Tibial nerve (tissue), 4 donors: ENCODE measurements around the gene APOO. TPM values are rescaled to one million over a fixed set of nuclear protein-coding genes. Genes with fewer than 3 reads are reported as not detected.

Source experiments
- DNase-seq, 2 donors: peaks; one replicate each; pipeline ENCODE4 v3.0.0-alpha.2; 2019; ENCODE audit warnings: low spot score in 2 of 2
- H3K27ac ChIP-seq, 4 donors: fragments of 200-600 bp; sonication (generic) in 3 of 4; one replicate each; pipeline ENCODE4 v1.5.1; 2017 to 2019; ENCODE audit warnings: mild to moderate bottlenecking in 1 of 4
- H3K27me3 ChIP-seq, 2 donors: fragments of 200-600 bp; sonication (generic) in 1 of 2; one replicate each; pipeline versions ENCODE4 v1.5.1 to v1.6.0; 2017 to 2019
- H3K36me3 ChIP-seq, 3 donors: fragments of 200-600 bp; sonication (generic); one replicate each; pipeline ENCODE4 v1.5.1; 2018 to 2019
- H3K4me1 ChIP-seq, 4 donors: fragments of 200-600 bp; sonication (generic) in 3 of 4; one replicate each; pipeline ENCODE4 v1.5.1; 2017 to 2019
- H3K4me3 ChIP-seq, 4 donors: fragments of 200-600 bp; sonication (generic) in 3 of 4; one replicate each; pipeline ENCODE4 v1.5.1; 2017 to 2019; ENCODE audit warnings: mild to moderate bottlenecking in 1 of 4, moderate library complexity in 1 of 4
- H3K9me3 ChIP-seq, 4 donors: fragments of 200-600 bp; sonication (generic) in 3 of 4; one replicate each; pipeline ENCODE4 v1.5.1; 2017 to 2019
- EP300 ChIP-seq, 2 donors: sonication (generic); formaldehyde crosslinking; IDR thresholded peaks; one replicate each; pipeline ENCODE4 v1.6.1; 2017; ENCODE audit warnings: antibody characterized with exemption in 2 of 2, mild to moderate bottlenecking in 1 of 2
- POLR2A ChIP-seq, 2 donors: fragments of 450-650 bp; IDR thresholded peaks; one replicate each; pipeline ENCODE4 v1.6.1; 2017; ENCODE audit warnings: antibody characterized with exemption in 2 of 2, mild to moderate bottlenecking in 2 of 2, moderate library complexity in 2 of 2
- WGBS, 2 donors: methylation state at CpG; one replicate each; pipeline ENCODE4 v1.1.5; 2018; 5-methylcytosine and 5-hydroxymethylcytosine counted together
- total RNA-seq, 4 donors: library from RNA; depleted of rRNA; stranded (reverse); fragments of >200 nt; gene quantifications; one replicate each; pipeline ENCODE4 v1.1.0, GENCODE V29; 2016
- TF ChIP-seq, protein P1 (sequence below), 5 experiments: fragments of 200-600 bp in 3 of 5; fragments of 450-650 bp in 2 of 5; sonication (generic) in 3 of 5; IDR thresholded peaks; one replicate each; pipeline ENCODE4 v1.5.1; 2016 to 2019; ENCODE audit warnings: antibody characterized with exemption in 5 of 5, mild to moderate bottlenecking in 3 of 5, moderate library complexity in 2 of 5

APOO gene
- total RNA-seq, 4 donors from 2014 or later, result 3.9 to 115 (median 9.0) TPM

DNA sequence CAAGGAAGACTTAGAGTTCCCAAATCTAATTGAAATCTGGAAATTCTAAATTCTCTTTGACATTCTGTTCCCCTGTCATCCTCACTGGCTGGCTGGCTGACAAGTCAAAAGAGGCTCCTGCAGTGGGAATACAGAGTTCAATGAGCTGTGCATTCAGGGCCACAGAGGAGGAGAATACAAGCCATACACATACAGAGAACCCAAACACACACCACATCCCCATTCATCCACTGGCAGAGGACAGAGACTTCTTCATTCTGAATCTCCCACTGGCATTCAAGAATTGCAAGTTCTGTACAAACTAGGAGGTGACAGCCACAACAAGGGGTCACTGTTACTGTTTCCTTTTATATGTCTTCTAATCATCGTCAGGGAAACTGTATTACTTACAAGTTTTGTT, 75.0 kb downstream of the APOO start:
- WGBS, 2 donors, result 46 to 58% methylated on average over 1 of the region's 1 CpG
- H3K27ac ChIP-seq, result no peak overlapping the region

DNA sequence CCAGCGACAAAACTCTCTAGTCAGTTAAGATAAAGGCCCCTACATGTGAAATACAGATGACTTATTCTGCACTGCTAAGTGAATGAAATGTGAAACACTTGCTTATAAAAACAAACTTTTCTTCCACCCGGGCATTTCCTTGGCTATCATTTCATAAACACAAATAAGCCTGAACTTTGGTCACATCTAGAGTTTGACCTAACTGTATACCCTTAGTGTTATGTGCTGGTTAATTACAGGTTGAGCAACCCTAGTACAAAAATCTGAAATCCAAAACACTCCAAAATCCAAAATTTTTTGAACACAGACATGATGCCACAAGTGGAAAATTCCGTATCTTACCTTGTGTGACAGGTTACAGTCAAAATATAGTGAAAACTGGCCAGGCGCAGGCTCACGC, 78.9 kb downstream of the APOO start:
- no peak for DNase-seq
- WGBS, 2 donors, result 81 to 83% methylated on average over 5 of the region's 5 CpGs
- TF ChIP-seq EP300 (IDR thresholded peaks at IDR 0.05) (no peak), POLR2A (IDR thresholded peaks at IDR 0.05) (no peak)
- TF ChIP-seq, protein P1, sequence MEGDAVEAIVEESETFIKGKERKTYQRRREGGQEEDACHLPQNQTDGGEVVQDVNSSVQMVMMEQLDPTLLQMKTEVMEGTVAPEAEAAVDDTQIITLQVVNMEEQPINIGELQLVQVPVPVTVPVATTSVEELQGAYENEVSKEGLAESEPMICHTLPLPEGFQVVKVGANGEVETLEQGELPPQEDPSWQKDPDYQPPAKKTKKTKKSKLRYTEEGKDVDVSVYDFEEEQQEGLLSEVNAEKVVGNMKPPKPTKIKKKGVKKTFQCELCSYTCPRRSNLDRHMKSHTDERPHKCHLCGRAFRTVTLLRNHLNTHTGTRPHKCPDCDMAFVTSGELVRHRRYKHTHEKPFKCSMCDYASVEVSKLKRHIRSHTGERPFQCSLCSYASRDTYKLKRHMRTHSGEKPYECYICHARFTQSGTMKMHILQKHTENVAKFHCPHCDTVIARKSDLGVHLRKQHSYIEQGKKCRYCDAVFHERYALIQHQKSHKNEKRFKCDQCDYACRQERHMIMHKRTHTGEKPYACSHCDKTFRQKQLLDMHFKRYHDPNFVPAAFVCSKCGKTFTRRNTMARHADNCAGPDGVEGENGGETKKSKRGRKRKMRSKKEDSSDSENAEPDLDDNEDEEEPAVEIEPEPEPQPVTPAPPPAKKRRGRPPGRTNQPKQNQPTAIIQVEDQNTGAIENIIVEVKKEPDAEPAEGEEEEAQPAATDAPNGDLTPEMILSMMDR (IDR thresholded peaks at IDR 0.05), result no peak

More for the DNA sequence above, 75.0 kb downstream of the APOO start:
- Histone ChIP-seq H3K27me3 (no peaks in the 10 kb centered on the region), H3K9me3 (no peaks in the 10 kb centered on the region), H3K36me3 (no peaks in the 10 kb centered on the region), H3K4me1 (no peaks in the 10 kb centered on the region), H3K4me3 (no peak overlapping the region)
- TF ChIP-seq, protein P1 (IDR thresholded peaks at IDR 0.05), result no peak
- TF ChIP-seq EP300 (IDR thresholded peaks at IDR 0.05) (no peak), POLR2A (IDR thresholded peaks at IDR 0.05) (no peak)
- DNase-seq, result no peak

GRCh38 chrX:23826653-23827052, 81.1 kb downstream of the APOO start:
- Histone ChIP-seq H3K27ac (no peak overlapping the region), H3K27me3 (no peaks in the 10 kb centered on the region), H3K9me3 (no peaks in the 10 kb centered on the region), H3K4me1 (peaks cover 0 to 9% (median 0%) of the 10 kb centered on the region in 4 donors), H3K4me3 (no peak overlapping the region), H3K36me3 (no peaks in the 10 kb centered on the region)
- no peak for DNase-seq
- TF ChIP-seq POLR2A (IDR thresholded peaks at IDR 0.05) (no peak), EP300 (IDR thresholded peaks at IDR 0.05) (no peak)
- TF ChIP-seq, protein P1 (IDR thresholded peaks at IDR 0.05), result no peak

More for the DNA sequence above, 78.9 kb downstream of the APOO start:
- Histone ChIP-seq H3K9me3 (no peaks in the 10 kb centered on the region), H3K36me3 (no peaks in the 10 kb centered on the region), H3K27ac (no peak overlapping the region), H3K27me3 (no peaks in the 10 kb centered on the region), H3K4me1 (peaks cover 0 to 2% (median 0%) of the 10 kb centered on the region in 4 donors), H3K4me3 (no peak overlapping the region)

GRCh38 chrX:23826216-23826615, 81.5 kb downstream of the APOO start:
- Histone ChIP-seq H3K4me3 (no peak overlapping the region), H3K27me3 (no peaks in the 10 kb centered on the region), H3K36me3 (no peaks in the 10 kb centered on the region), H3K27ac (no peak overlapping the region), H3K9me3 (no peaks in the 10 kb centered on the region), H3K4me1 (peaks cover 0 to 9% (median 0%) of the 10 kb centered on the region in 4 donors)
- DNase-seq, result no peak
- WGBS, 2 donors, result 69 to 75% methylated on average over 3 of the region's 3 CpGs
- no peak for TF ChIP-seq POLR2A (IDR thresholded peaks at IDR 0.05)
- TF ChIP-seq, protein P1 (IDR thresholded peaks at IDR 0.05), result no peak
- TF ChIP-seq EP300 (IDR thresholded peaks at IDR 0.05), result no peak

GRCh38 chrX:23825675-23826074, 82.1 kb downstream of the APOO start:
- Histone ChIP-seq H3K36me3 (no peaks in the 10 kb centered on the region), H3K4me1 (peaks cover 0 to 9% (median 0%) of the 10 kb centered on the region in 4 donors), H3K9me3 (no peaks in the 10 kb centered on the region), H3K27me3 (no peaks in the 10 kb centered on the region), H3K27ac (no peak overlapping the region), H3K4me3 (no peak overlapping the region)
- no peak for DNase-seq
- TF ChIP-seq EP300 (IDR thresholded peaks at IDR 0.05), result no peak
- no peak for TF ChIP-seq POLR2A (IDR thresholded peaks at IDR 0.05)
- TF ChIP-seq, protein P1 (IDR thresholded peaks at IDR 0.05), result no peak
